Endometrial microvascular endothelial cells (primary cell): ENCODE data around the gene YEATS4. TPM values are rescaled to one million over a fixed set of nuclear protein-coding genes. Genes with fewer than 3 reads are reported as not detected.

Experiments used
- in situ Hi-C: cut with HindIII; loops from 2 replicates; pipeline ENCODE4 v1.10.0; 2017; ENCODE audit warnings: low sequenced_read_pairs, low pct_unique_long_range_greater_than_20kb; ENCODE audit errors: inconsistent ontology term
- total RNA-seq: library from RNA; depleted of rRNA; stranded (reverse); fragments of >200 nt; gene quantifications from one replicate; pipeline ENCODE4 v1.2.3, GENCODE V29; 2015; ENCODE audit errors: inconsistent ontology term

The YEATS4 gene
- total RNA-seq, 1 donor from 2014 or later: 20.8 TPM

GRCh38 chr12:69338936-69339335 is 20.6 kb upstream of the YEATS4 start:
- in situ Hi-C loops: no loop called here

GRCh38 chr12:69339999-69340398 is 19.5 kb upstream of the YEATS4 start:
- in situ Hi-C loops: no loop called here

GRCh38 chr12:69341328-69341727 is 18.2 kb upstream of the YEATS4 start:
- in situ Hi-C loops: no loop called here

GRCh38 chr12:69342421-69342820 is 17.1 kb upstream of the YEATS4 start:
- in situ Hi-C loops: no loop called here

- in situ Hi-C loops: no loop called here
Measured at GRCh38 chr12:69343357-69343756, 16.2 kb upstream of the YEATS4 start.

- in situ Hi-C loops: no loop called here
Measured at GRCh38 chr12:69343885-69344612, 15.5 kb upstream of the YEATS4 start.

- in situ Hi-C loops: no loop called here
Measured at GRCh38 chr12:69345077-69345476, 14.5 kb upstream of the YEATS4 start.

GRCh38 chr12:69345742-69346141 is 13.8 kb upstream of the YEATS4 start:
- in situ Hi-C loops: no loop called here

GRCh38 chr12:69348162-69348938 is 11.2 kb upstream of the YEATS4 start, which contains the start of gene LYZ:
Gene LYZ (plus strand): TSS chr12:69348381. CDS start chr12:69348409, 28 bp downstream.
- in situ Hi-C loops: no loop called here

GRCh38 chr12:69350002-69350626 is 9.4 kb upstream of the YEATS4 start:
- in situ Hi-C loops: no loop called here

- in situ Hi-C loops: no loop called here
Measured at GRCh38 chr12:69350777-69351176, 8.8 kb upstream of the YEATS4 start.

GRCh38 chr12:69351462-69352236 is 7.9 kb upstream of the YEATS4 start:
- in situ Hi-C loops: no loop called here

GRCh38 chr12:69352904-69353303 is 6.6 kb upstream of the YEATS4 start:
- in situ Hi-C loops: no loop called here

GRCh38 chr12:69354172-69354555 is 5.4 kb upstream of the YEATS4 start:
- in situ Hi-C loops: no loop called here

GRCh38 chr12:69354556-69355187 is 4.9 kb upstream of the YEATS4 start:
- in situ Hi-C loops: no loop called here

- in situ Hi-C loops: no loop called here
Measured at GRCh38 chr12:69355363-69356028, 4.0 kb upstream of the YEATS4 start.

GRCh38 chr12:69360348-69360672 is 767 bp downstream of the YEATS4 start:
- in situ Hi-C loops: no loop called here

- in situ Hi-C loops: no loop called here
Measured at GRCh38 chr12:69366796-69367195, 7.3 kb downstream of the YEATS4 start.
